ENCODE results near the gene ST6GALNAC5. TPM values are rescaled to one million over a fixed set of nuclear protein-coding genes. Genes with fewer than 3 reads are reported as not detected.

Gene ST6GALNAC5
- total and polyA plus RNA-seq, 10 of the 15 experiments (the other 5 are each of a cell fraction or from before 2014, with no cell fraction given), result under 0.01 to 1.8 (median 0.07) TPM; not detected in 6

DNA sequence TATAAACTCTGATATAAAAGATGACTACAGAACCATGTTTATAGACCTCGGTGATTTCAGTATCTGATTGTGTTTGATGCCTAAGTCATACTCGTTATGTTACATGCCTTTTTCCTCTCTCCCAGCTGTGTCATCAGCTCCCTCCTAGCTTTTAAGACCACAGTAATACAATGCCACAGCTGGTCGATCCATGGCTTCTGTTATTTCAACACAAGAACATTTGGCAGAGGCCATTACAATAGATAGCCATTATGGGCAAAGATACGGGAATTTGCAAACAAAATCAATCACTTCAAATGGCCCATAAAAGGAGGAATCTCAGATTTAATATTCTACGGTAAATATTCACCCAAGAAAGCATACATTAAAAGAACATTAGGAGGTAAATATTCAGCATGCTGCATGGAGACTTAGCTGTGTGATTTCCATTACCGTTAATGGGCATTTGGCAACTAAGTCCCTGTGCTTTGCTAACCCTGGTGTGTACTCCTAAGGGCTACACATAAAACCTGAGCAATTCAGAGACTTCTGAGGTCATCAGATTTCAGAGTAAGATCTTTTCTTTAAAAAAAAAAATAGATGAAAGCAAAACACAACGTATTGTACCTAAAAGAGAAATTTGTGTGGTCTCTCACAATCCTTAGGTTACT lies 198.5 kb downstream of the ST6GALNAC5 start:
- H3K4me2 ChIP-seq (ENCODE audit: control insufficient read depth, insufficient read depth), result no peak overlapping the region
- FAIRE-seq, result no peak
- in situ Hi-C loops (cut with MboI), result no loop called here
- H3K4me1 ChIP-seq (ENCODE audit: control insufficient read depth, insufficient read depth, low read length), result no peaks in the 10 kb centered on the region
- POLR2A ChIA-PET, result no interaction called here
- H3K9me3 ChIP-seq (replicated peaks; ENCODE audit: control insufficient read depth, insufficient read depth, low read length), result no peaks in the 10 kb centered on the region
- no TSS peak for BruUV-seq (replicated peaks)
- no peak overlapping the region for H3K4me3 ChIP-seq
- intact Hi-C loops (cut with micrococcal nuclease; ENCODE audit: unreplicated experiment), result no loop called here
- no peak for ATAC-seq
- no peaks in the 10 kb centered on the region for H3K36me3 ChIP-seq (ENCODE audit: control insufficient read depth in 2 of 2, insufficient read depth in 2 of 2, low read length in 1 of 2)
- WGBS (ENCODE audit: insufficient coverage, insufficient replicate concordance, low lambda C conversion rate, missing lambda C conversion rate), result 33% methylated on average over 7 of the region's 7 CpGs
- RAD21 ChIA-PET (ENCODE audit: unreplicated experiment), result interaction anchor here (1.5 kb wide), 1 partner anchor 117 kb away, joined by 4 read pairs; no protein-coding TSS in a partner anchor
- DNase-seq (ENCODE audit: low read depth, low spot score), result no peak
- H2AFZ ChIP-seq (ENCODE audit: control insufficient read depth, low read depth, low read length), result no peak overlapping the region
- H3K27ac ChIP-seq (ENCODE audit: control insufficient read depth, insufficient read depth), result no peak overlapping the region
- no peak overlapping the region for H3K9ac ChIP-seq (ENCODE audit: control insufficient read depth, insufficient read depth, low read length)
- H3K27me3 ChIP-seq (replicated peaks in 1 of 2; ENCODE audit: control insufficient read depth in 2 of 2, insufficient read depth in 2 of 2, low read length in 1 of 2), result no peaks in the 10 kb centered on the region
- H3K79me2 ChIP-seq (ENCODE audit: control insufficient read depth, insufficient read depth, low read length), result no peaks in the 10 kb centered on the region
- SMC1A ChIA-PET (ENCODE audit: uncharacterized antibody, unreplicated experiment), result no interaction called here
- no peaks in the 10 kb centered on the region for H4K20me1 ChIP-seq (ENCODE audit: control insufficient read depth, insufficient read depth)
- CTCF ChIA-PET, result no interaction called here
- TF ChIP-seq PML (IDR thresholded peaks at IDR 0.05; ENCODE audit: low read length) (no peak), E2F8 (IDR thresholded peaks at IDR 0.05; ENCODE audit: low read depth, partially characterized antibody) (no peak), ELK1 (IDR thresholded peaks at IDR 0.05; ENCODE audit: low read depth, low read length) (no peak), ASH2L (IDR thresholded peaks at IDR 0.05; ENCODE audit: borderline replicate concordance, low read depth) (no peak), ZBTB40 (IDR thresholded peaks at IDR 0.05; ENCODE audit: borderline replicate concordance) (no peak), TCF12 (IDR thresholded peaks at IDR 0.05; ENCODE audit: low read depth, low read length) (no peak), SP1 (IDR thresholded peaks at IDR 0.05; ENCODE audit: low read depth, low read length) (no peak), NBN (IDR thresholded peaks at IDR 0.05) (no peak), SREBF1 (IDR thresholded peaks at IDR 0.05; ENCODE audit: low read length) (no peak), ZNF274 (IDR thresholded peaks at IDR 0.05; ENCODE audit: insufficient read depth, insufficient read length) (no peak), NFIC (IDR thresholded peaks at IDR 0.05; ENCODE audit: low read depth, low read length) (no peak), BCL3 (IDR thresholded peaks at IDR 0.05; ENCODE audit: borderline replicate concordance, insufficient read depth, low read depth, low read length, poor library complexity, severe bottlenecking) (no peak), CBX3 (IDR thresholded peaks at IDR 0.05; ENCODE audit: borderline replicate concordance, low read depth) (no peak), ZZZ3 (IDR thresholded peaks at IDR 0.05; ENCODE audit: control insufficient read depth, insufficient read length, low read depth) (no peak)
- TF ChIP-seq, protein P1, sequence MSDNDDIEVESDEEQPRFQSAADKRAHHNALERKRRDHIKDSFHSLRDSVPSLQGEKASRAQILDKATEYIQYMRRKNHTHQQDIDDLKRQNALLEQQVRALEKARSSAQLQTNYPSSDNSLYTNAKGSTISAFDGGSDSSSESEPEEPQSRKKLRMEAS (IDR thresholded peaks at IDR 0.05; ENCODE audit: low read depth, low read length), result no peak
